Hepatocyte (in vitro differentiated cells): ENCODE data around the gene OR10V1. TPM values are rescaled to one million over a fixed set of nuclear protein-coding genes. Genes with fewer than 3 reads are reported as not detected.
"Not testable (repeated sequence)": the region's sequence is repeated elsewhere in the genome, so short reads cannot be mapped to it uniquely, and the experiment has no call there.

Source experiments
- DNase-seq: peaks from one replicate; pipeline ENCODE4 v3.0.0-alpha.2; 2016; ENCODE audit warnings: low spot score
- H2AFZ ChIP-seq: fragments of 200-600 bp; sonication (generic); 2 replicates; pipeline ENCODE4 v1.6.0; 2016; ENCODE audit warnings: antibody characterized with exemption, mild to moderate bottlenecking
- H3K27ac ChIP-seq: fragments of 200-600 bp; sonication (generic); 2 replicates; pipeline ENCODE4 v1.5.1; 2016; ENCODE audit warnings: mild to moderate bottlenecking
- H3K27me3 ChIP-seq: fragments of 200-600 bp; sonication (generic); 2 replicates; pipeline ENCODE4 v1.6.1; 2016
- H3K36me3 ChIP-seq: fragments of 200-600 bp; sonication (generic); replicated peaks from 2 replicates; pipeline ENCODE4 v1.5.1; 2016; ENCODE audit warnings: low read depth; ENCODE audit not compliant: insufficient read depth
- H3K4me1 ChIP-seq: fragments of 200-600 bp; sonication (generic); 2 replicates; pipeline ENCODE4 v1.5.1; 2016; ENCODE audit warnings: mild to moderate bottlenecking, moderate library complexity; ENCODE audit not compliant: insufficient read depth
- H3K4me2 ChIP-seq: fragments of 200-600 bp; sonication (generic); 2 replicates; pipeline ENCODE4 v1.6.0; 2016
- H3K4me3 ChIP-seq: fragments of 200-600 bp; sonication (generic); 2 replicates; pipeline ENCODE4 v1.5.1; 2016; ENCODE audit warnings: mild to moderate bottlenecking
- H3K79me2 ChIP-seq: fragments of 200-600 bp; sonication (generic); 2 replicates; pipeline ENCODE4 v1.6.0; 2017; ENCODE audit warnings: mild to moderate bottlenecking
- H3K9me2 ChIP-seq: fragments of 200-600 bp; sonication (generic); replicated peaks from 2 replicates; pipeline ENCODE4 v1.6.0; 2017; ENCODE audit warnings: mild to moderate bottlenecking; ENCODE audit not compliant: insufficient read depth
- H3K9me3 ChIP-seq: fragments of 200-600 bp; sonication (generic); 2 replicates; pipeline ENCODE4 v1.5.1; 2016; ENCODE audit warnings: low read depth, mild to moderate bottlenecking
- H4K20me1 ChIP-seq: fragments of 200-600 bp; sonication (generic); 2 replicates; pipeline ENCODE4 v1.6.0; 2016; ENCODE audit warnings: mild to moderate bottlenecking; ENCODE audit not compliant: insufficient read depth, poor library complexity, severe bottlenecking
- EZH2 ChIP-seq: fragments of 200-600 bp; sonication (generic); IDR thresholded peaks from 2 replicates; pipeline ENCODE4 v1.6.1; 2016; ENCODE audit warnings: antibody characterized with exemption, mild to moderate bottlenecking, borderline replicate concordance
- EZH2phosphoT487 ChIP-seq: fragments of 200-600 bp; sonication (generic); IDR thresholded peaks from one replicate; pipeline ENCODE4 v1.6.1; 2018; ENCODE audit warnings: antibody characterized with exemption, mild to moderate bottlenecking, low read depth, moderate library complexity; ENCODE audit not compliant: unreplicated experiment, severe bottlenecking
- WGBS: methylation state at CpG from one replicate; pipeline ENCODE4 v1.1.6; 2016; ENCODE audit warnings: low lambda C conversion rate; ENCODE audit errors: missing lambda C conversion rate; 5-methylcytosine and 5-hydroxymethylcytosine counted together
- polyA plus RNA-seq: library from polyadenylated mRNA; unstranded; fragments of >200 nt; fragmentation: Nextera tagmentation; extraction: Ambion mirVana; gene quantifications from 2 replicates; pipeline ENCODE4 v1.2.1, GENCODE V29; 2016
- total RNA-seq: library from RNA; depleted of rRNA; stranded (reverse); fragments of >200 nt; gene quantifications from 2 replicates; pipeline ENCODE4 v1.2.3, GENCODE V29; 2014
- TF ChIP-seq, protein P1 (sequence below): fragments of 200-600 bp; sonication (generic); IDR thresholded peaks from 2 replicates; pipeline ENCODE4 v1.5.1; 2016; ENCODE audit warnings: antibody characterized with exemption, mild to moderate bottlenecking; ENCODE audit not compliant: poor library complexity

The OR10V1 gene
- total and polyA plus RNA-seq, 2 experiments from 2014 or later = not detected

DNA sequence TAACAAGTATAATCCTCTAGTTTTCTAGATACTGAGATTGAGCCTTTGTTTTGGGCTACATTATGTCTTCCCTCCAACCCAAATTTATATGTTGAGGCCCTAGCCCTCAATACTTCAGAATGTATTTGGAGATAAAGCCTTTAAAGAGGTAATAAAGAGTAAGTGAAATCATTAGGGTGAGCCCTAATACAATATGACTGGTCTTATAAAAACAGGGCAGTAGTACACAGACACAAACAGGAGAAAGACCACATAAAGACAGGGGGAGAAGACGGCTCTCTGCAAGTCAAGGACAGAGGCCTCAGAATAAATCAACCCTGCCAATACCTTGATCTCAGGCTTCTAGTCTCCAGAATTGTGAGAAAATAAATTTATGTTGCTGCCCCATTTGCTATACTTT lies 6.3 kb downstream of the OR10V1 start:
- H3K27ac ChIP-seq = peak overlapping the region; percentile 47
- H3K4me1 ChIP-seq = peaks cover 6% of the 10 kb centered on the region
- H3K9me3 ChIP-seq = no peaks in the 10 kb centered on the region
- no peaks in the 10 kb centered on the region for H3K36me3 ChIP-seq
- no peak overlapping the region for H3K4me3 ChIP-seq
- H4K20me1 ChIP-seq = no peaks in the 10 kb centered on the region
- no peaks in the 10 kb centered on the region for H3K9me2 ChIP-seq
- TF ChIP-seq, protein P1, sequence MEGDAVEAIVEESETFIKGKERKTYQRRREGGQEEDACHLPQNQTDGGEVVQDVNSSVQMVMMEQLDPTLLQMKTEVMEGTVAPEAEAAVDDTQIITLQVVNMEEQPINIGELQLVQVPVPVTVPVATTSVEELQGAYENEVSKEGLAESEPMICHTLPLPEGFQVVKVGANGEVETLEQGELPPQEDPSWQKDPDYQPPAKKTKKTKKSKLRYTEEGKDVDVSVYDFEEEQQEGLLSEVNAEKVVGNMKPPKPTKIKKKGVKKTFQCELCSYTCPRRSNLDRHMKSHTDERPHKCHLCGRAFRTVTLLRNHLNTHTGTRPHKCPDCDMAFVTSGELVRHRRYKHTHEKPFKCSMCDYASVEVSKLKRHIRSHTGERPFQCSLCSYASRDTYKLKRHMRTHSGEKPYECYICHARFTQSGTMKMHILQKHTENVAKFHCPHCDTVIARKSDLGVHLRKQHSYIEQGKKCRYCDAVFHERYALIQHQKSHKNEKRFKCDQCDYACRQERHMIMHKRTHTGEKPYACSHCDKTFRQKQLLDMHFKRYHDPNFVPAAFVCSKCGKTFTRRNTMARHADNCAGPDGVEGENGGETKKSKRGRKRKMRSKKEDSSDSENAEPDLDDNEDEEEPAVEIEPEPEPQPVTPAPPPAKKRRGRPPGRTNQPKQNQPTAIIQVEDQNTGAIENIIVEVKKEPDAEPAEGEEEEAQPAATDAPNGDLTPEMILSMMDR = no peak
- TF ChIP-seq EZH2phosphoT487 (no peak), EZH2 (no peak)
- no peak for DNase-seq
- H3K79me2 ChIP-seq = no peaks in the 10 kb centered on the region
- no peak overlapping the region for H2AFZ ChIP-seq
- WGBS = 26% methylated on average over 1 of the region's 1 CpG
- peak overlapping the region; percentile 28 for H3K4me2 ChIP-seq
- H3K27me3 ChIP-seq = no peaks in the 10 kb centered on the region

DNA sequence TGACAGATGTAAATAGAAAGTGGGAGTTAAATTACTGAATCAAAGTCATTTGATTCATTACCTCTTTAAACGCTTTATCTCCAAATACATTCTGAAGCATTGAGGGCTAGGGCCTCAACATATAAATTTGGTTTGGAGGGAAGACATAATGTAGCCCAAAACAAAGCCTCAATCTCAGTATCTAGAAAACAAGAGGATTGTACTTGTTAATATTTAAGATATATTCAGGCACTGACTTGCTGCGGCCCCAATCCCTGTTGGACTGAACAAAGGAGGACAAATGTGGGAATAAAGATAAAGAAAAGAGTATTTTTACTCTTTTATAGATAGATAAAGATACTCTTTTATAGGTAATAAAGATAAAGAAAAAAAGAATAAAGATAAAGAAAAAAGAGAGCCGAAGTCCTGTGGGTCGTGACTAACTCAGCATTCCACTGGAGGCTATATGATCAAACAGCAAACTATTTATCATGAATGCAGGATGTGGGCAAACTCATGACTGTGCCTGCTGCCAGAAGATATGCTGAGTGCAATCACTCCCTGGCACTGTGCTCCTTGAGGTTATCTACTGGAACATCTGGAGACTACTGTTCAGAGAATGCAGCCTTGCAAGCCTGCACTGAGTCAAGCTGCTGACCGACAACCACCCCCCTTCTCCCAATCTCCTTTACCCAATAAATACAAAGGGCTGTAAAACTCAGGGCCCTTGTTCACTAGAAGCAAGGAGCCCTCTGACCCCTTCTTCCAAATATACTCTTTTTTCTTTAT lies 6.9 kb downstream of the OR10V1 start:
- no peaks in the 10 kb centered on the region for H4K20me1 ChIP-seq
- WGBS = 27% methylated on average over 5 of the region's 5 CpGs
- no peak overlapping the region for H3K4me3 ChIP-seq
- H3K4me2 ChIP-seq = peak overlapping the region; percentile 28
- H3K4me1 ChIP-seq = peaks cover 6% of the 10 kb centered on the region
- no peaks in the 10 kb centered on the region for H3K36me3 ChIP-seq
- no peak overlapping the region for H2AFZ ChIP-seq
- H3K27ac ChIP-seq = peak overlapping the region; percentile 71
- H3K9me2 ChIP-seq = no peaks in the 10 kb centered on the region
- no peak for TF ChIP-seq EZH2phosphoT487
- no peak for TF ChIP-seq EZH2
- TF ChIP-seq, protein P1 = no peak
- H3K27me3 ChIP-seq = no peaks in the 10 kb centered on the region
- no peaks in the 10 kb centered on the region for H3K79me2 ChIP-seq
- peak; percentile 54 for DNase-seq
- no peaks in the 10 kb centered on the region for H3K9me3 ChIP-seq

DNA sequence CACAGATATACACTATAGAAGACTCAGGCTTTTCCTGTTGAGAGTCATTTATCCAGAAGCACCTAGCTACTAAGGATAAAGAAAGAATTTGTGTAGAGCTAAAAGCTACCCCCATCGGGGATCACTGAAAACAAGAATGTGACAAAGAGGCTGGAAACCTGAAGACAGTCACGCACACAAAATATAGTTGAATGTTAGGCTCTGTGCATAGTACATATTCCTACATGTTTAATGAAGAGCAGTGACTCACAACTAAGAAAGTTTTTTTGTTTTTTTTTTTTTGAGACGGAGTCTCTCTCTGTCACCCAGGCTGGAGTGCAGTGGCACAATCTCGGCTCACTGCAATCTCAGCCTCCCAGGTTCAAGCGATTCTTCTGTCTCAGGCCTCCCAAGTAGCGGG lies 8.4 kb downstream of the OR10V1 start:
- Histone ChIP-seq H3K9me3 (no peaks in the 10 kb centered on the region), H4K20me1 (no peaks in the 10 kb centered on the region), H3K4me3 (no peak overlapping the region), H3K79me2 (no peaks in the 10 kb centered on the region), H3K27ac (peak overlapping the region; percentile 71), H3K4me2 (no peak overlapping the region), H2AFZ (no peak overlapping the region), H3K4me1 (peaks cover 6% of the 10 kb centered on the region), H3K27me3 (no peaks in the 10 kb centered on the region), H3K36me3 (no peaks in the 10 kb centered on the region), H3K9me2 (no peaks in the 10 kb centered on the region)
- DNase-seq = no peak
- TF ChIP-seq EZH2phosphoT487 (no peak), EZH2 (no peak)
- 82% methylated on average over 6 of the region's 6 CpGs for WGBS

DNA sequence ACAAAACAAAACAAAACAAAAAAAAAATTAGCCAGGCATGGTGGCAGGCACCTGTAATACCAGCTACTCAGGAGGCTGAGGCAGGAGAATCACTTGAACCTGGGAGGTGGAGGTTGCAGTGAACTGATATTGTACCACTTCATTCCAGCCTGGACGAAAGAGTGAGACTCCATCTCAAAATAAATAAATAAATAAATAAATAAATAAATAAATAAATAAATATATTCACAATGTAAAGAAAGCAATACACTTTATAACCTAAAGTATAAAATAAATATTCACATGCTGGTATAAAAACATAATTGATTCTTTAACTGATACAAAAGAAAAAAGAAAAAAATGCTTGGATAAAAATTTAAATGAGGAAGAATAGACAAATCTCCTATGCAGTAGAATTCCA lies 10.1 kb downstream of the OR10V1 start:
- H3K4me2 ChIP-seq, H3K79me2 ChIP-seq, H3K9me2 ChIP-seq, H3K4me3 ChIP-seq, H3K36me3 ChIP-seq, H2AFZ ChIP-seq, DNase-seq, H4K20me1 ChIP-seq, H3K27me3 ChIP-seq, H3K4me1 ChIP-seq, H3K9me3 ChIP-seq: not testable (repeated sequence)
- H3K27ac ChIP-seq = peak overlapping the region; percentile 22
- WGBS = 89% methylated on average over 1 of the region's 1 CpG

DNA sequence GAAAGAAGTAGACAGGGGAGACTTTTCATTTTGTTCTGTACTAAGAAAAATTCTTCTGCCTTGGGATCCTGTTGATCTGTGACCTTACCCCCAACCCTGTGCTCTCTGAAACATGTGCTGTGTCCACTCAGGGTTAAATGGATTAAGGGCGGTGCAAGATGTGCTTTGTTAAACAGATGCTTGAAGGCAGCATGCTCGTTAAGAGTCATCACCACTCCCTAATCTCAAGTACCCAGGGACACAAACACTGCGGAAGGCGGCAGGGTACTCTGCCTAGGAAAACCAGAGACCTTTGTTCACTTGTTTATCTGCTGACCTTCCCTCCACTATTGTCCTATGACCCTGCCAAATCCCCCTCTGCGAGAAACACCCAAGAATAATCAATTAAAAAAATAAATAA lies 13.5 kb downstream of the OR10V1 start:
- not testable (repeated sequence) for H3K36me3 ChIP-seq, DNase-seq, H3K27me3 ChIP-seq, H4K20me1 ChIP-seq, H3K9me3 ChIP-seq, H3K9me2 ChIP-seq, H3K27ac ChIP-seq, H2AFZ ChIP-seq, H3K4me1 ChIP-seq, H3K79me2 ChIP-seq, H3K4me3 ChIP-seq, H3K4me2 ChIP-seq
- WGBS = 68% methylated on average over 5 of the region's 5 CpGs
